Fibroblast of villous mesenchyme (primary cell): ENCODE data around the gene ERFE. TPM values are rescaled to one million over a fixed set of nuclear protein-coding genes. Genes with fewer than 3 reads are reported as not detected.

Experiments used
- DNase-seq: peaks from one replicate; pipeline ENCODE4 v3.0.0-alpha.2; 2010; ENCODE audit warnings: low read depth
- H3K4me3 ChIP-seq: 2 replicates; pipeline ENCODE4 v1.5.1; 2011; ENCODE audit warnings: low read depth, mild to moderate bottlenecking, low read length
- total RNA-seq: library from RNA; depleted of rRNA; stranded (reverse); fragments of >200 nt; gene quantifications from 2 replicates; pipeline ENCODE4 v1.2.3, GENCODE V29; 2012
- TF ChIP-seq, protein P1 (sequence below): IDR thresholded peaks from 2 replicates; pipeline ENCODE4 v1.5.1; 2012; ENCODE audit warnings: low read depth, mild to moderate bottlenecking, low read length; ENCODE audit not compliant: insufficient read depth

ERFE gene
- total RNA-seq, 1 donor = 0.86 TPM

- DNase-seq = no peak
- TF ChIP-seq, protein P1, sequence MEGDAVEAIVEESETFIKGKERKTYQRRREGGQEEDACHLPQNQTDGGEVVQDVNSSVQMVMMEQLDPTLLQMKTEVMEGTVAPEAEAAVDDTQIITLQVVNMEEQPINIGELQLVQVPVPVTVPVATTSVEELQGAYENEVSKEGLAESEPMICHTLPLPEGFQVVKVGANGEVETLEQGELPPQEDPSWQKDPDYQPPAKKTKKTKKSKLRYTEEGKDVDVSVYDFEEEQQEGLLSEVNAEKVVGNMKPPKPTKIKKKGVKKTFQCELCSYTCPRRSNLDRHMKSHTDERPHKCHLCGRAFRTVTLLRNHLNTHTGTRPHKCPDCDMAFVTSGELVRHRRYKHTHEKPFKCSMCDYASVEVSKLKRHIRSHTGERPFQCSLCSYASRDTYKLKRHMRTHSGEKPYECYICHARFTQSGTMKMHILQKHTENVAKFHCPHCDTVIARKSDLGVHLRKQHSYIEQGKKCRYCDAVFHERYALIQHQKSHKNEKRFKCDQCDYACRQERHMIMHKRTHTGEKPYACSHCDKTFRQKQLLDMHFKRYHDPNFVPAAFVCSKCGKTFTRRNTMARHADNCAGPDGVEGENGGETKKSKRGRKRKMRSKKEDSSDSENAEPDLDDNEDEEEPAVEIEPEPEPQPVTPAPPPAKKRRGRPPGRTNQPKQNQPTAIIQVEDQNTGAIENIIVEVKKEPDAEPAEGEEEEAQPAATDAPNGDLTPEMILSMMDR = no peak
- no peak overlapping the region for H3K4me3 ChIP-seq
Observed at GRCh38 chr2:238141541-238142318, 17.0 kb upstream of the ERFE start.

DNA sequence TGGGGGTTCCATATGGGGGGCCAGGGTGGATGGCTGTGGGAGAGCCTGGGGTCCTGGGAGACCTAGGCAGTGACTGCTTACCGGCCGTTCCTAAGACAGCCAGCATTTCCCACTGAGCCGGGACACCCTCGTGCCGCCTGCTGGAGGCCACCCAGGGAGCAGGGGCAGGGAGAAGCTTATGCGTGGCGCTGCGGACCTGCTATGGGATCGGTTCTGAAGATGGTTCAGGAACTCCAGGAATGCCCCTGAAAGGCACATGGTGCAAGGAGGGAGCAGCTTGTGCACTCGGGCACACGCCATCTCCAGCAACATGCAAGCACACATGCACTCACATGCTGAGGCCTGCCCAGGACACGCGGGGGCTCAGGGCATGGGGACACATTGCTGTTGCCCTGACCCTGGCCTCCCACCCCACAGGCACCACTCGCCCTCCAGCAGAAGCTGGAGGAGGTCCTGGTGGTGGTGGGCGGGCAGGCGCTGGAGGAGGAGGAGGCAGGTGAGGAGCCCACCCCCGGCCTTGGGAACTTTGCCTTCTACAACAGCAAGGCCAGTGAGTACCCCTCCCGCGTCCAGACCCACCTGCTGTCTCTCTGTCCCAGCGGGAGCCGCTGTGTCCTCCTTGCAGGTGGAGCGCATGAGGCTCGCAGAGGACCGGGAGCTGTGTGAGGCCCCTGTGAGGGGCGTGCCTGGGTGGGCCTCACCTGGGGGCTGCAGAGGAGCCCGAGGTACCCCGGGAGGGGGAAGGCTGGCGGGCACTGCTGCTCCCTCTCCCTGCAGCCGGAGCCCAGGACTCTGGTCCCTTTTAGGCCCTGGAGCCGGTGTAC is 16.2 kb upstream of the ERFE start:
- H3K4me3 ChIP-seq = no peak overlapping the region
- TF ChIP-seq, protein P1 = no peak
- DNase-seq = no peak

DNA sequence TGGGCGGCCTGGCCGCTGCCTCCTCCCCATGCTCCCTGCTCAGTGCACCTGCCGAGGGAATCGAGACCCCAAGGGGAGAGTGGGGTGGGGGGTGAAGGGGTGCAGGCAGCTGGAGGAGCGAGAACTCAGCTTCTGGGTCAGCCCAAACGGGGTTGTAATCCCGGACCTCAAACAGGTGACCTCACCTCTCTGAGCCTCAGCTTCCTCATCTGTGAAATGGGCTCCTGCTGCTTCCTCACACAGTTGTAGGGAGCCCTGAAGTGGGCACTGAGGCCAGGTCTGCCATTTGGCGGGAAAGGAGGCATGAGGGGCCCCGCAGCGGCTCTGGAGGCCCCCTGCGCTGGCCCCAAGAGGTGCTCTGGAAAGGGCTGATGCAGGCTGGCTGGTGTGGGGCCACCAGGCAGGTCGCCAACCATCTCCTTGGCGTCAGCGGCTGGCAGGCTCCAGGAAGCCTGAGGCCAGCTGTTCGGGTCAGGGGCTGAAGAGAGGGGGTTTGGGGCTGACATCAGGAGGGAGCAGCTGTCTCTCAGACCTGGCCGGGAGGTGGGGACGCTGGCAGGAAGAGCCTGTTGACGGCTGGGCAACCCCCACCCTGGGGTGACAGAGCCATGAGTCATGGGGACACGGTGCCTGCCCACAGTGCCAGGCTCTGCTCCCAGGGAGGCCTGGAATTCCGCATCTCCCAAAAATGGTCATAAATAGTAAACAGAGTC is 15.4 kb upstream of the ERFE start:
- no peak overlapping the region for H3K4me3 ChIP-seq
- no peak for DNase-seq
- TF ChIP-seq, protein P1 = no peak

GRCh38 chr2:238144262-238144661 is 14.5 kb upstream of the ERFE start:
- no peak for DNase-seq
- TF ChIP-seq, protein P1 = no peak
- no peak overlapping the region for H3K4me3 ChIP-seq

DNA sequence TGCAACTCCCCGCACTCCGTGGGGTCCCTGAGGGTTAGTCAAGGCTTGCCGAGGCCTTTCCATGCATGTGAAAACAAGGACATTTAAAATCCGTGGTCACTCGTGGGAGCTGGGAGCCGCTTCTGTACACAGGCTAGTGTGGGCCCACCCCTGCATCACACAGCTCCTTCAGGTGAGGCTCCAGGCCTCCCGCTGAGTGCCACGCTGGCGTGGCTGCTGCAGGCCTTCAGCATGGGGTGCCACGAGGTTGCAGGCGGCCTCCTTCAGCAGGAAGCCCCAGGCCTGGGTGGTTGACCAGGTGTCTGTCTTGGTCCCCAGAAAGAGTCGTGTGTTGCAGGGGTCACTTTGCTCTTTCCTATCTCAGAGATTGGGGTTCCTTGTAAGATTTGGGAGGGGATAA is 13.7 kb upstream of the ERFE start:
- no peak overlapping the region for H3K4me3 ChIP-seq
- DNase-seq = no peak
- TF ChIP-seq, protein P1 = no peak

DNA sequence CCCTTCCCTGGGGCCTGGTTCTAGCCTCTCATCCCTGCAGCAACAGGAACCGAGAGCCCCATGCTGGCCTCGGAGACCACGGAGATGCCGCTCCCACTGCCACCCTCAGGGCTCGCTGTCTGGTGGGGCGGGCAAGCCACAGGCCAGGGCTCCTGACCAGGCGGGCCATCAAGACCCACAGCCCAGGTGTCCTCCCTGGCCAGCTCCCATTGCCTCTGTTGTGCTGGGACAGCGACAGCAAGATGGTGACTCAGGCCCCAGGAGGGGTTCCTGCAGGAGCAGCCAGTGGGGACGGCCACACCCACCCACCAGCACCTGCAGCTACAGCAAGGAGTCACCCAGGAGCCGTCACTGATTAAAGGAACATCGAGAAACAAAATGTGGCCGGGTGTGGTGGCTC is 12.9 kb upstream of the ERFE start:
- TF ChIP-seq, protein P1 = no peak
- no peak for DNase-seq
- H3K4me3 ChIP-seq = no peak overlapping the region
